Activated naive CD4-positive, alpha-beta T cell treated with anti-CD3 and anti-CD28 coated beads, Interleukin-2, amount 50 U/mL, for 16 hours (primary cell): ENCODE data around the gene NUP37.
"Not testable (repeated sequence)": the region's sequence is repeated elsewhere in the genome, so short reads cannot be mapped to it uniquely, and the experiment has no call there.

Experiments
- DNase-seq: peaks from one replicate; pipeline ENCODE4 v3.0.0-alpha.2; 2020

NUP37 gene, protein sequence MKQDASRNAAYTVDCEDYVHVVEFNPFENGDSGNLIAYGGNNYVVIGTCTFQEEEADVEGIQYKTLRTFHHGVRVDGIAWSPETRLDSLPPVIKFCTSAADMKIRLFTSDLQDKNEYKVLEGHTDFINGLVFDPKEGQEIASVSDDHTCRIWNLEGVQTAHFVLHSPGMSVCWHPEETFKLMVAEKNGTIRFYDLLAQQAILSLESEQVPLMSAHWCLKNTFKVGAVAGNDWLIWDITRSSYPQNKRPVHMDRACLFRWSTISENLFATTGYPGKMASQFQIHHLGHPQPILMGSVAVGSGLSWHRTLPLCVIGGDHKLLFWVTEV

DNA sequence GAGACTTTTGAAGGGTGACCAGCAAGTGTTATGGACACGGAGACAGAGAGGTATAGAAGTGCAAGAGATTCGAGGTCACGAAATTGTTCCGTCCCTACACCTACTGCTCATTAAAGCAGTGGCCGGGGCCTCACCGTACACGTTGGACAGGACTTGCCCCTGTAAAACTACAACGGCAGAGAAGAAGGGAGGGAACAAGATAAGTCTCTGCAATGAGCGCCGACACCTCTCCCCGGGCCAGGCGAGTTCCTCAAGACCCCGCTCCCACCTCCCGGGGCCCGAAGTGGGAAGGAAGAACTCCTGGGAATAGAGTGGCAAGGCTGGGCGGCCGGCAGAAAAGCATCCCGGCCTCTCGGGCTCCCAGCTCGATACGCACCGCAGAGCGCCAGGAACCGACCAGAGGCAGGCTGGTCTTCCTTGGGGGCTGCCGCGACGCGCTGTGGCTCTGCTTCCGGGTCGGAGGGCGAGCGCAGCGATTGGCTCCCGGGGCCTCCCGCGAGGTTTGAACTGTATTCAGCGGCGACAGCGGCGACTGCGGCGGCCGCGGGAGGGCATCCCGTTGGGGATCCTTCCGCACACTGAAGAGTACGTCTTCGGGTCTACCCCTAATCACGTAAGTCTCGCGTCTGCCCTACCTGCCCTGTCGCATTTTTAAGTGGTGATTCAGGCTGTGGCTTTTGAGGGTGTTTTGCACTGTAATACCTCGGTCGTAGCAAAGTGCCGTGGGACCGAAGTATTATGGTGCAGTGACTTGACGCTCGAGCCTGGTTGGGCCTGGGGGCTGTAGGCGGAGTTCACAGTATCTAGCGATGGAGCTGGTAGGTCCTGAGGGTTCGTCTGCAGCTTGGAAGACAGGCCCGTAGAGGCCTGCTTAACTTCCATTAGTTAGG lies at the start of gene NUP37, which contains the start of gene PARPBP:
TSS of gene NUP37 (minus strand) at position 441 of the 890 bp plus-strand sequence. CDS start 1,596 bp downstream, outside the sequence.
TSS of gene PARPBP (plus strand) at position 510 of the 890 bp plus-strand sequence. CDS start 3,706 bp downstream, outside the sequence.
- DNase-seq: peak; percentile 90

DNA sequence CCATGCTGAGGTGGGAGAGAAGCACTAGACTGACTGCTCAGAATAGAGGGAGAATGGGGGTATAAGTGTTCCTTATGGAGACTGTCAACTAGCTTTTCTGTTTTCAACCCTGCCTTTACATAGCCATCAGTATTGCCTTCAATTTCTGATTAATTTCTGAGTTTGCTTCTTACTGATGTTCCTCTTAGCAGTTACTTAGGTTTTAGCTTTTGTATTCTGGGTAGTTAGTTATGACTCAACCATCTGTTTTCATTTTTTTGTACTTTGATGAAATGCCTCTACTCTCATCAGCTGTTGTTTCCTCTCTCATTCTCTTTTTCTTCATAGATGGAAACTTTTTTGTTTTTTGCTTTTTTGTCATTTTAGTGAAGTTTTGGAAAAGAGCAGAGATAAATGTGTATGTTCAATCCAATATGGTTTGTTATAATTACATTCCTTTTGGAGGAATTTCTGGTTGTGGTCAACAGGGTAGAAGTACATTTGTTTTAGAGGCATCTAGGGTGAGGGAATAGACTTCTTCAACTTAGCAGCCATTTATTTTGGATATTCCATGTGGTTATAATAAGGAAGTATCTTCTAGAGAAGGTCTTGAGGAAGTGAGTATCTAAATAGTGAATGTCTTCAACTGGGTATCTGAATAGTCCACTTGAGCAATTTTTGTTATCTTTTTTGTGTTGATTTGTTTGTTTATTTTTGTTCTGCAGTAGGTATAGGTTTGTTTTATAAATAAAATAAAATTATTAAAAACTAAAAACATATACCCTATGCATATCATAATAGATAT lies 48.1 kb upstream of the NUP37 start:
- no peak for DNase-seq

DNA sequence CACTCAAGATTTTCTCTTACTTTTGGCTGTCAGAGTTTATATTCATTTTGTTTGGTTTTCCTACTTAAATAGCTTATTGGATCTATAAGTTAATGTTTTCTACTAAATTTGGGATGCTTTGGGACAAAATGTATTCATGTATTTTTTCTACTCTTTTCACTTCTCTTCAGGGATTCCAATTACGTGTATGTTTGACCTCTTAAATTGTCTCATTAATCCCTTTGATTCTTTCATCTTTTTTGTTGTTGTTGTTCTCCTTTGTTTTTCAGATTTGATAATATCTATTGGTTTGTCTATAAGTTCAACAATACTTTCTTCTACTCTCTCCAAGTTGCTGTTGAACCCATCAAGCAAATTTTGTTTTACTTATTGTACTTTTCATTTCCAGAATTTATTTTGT lies 43.5 kb upstream of the NUP37 start:
- no peak for DNase-seq

DNA sequence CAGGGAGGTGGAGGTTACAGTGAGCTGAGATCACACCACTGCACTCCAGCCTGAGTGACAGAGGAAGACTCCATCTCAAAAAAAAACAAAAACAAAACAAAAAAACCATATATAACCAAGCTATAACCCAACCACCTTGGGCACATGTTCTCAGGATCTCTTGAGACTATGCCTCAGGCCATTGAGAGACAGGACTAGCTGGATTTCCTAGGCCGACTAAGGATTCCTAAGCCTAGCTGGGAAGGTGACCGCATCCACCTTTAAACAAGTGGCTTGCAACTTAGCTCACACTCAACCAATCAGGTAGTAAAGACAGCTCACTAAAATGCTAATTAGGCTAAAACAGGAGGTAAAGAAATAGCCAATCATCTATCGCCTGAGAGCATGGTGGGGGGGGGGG lies 35.3 kb upstream of the NUP37 start:
- not testable (repeated sequence) for DNase-seq

DNA sequence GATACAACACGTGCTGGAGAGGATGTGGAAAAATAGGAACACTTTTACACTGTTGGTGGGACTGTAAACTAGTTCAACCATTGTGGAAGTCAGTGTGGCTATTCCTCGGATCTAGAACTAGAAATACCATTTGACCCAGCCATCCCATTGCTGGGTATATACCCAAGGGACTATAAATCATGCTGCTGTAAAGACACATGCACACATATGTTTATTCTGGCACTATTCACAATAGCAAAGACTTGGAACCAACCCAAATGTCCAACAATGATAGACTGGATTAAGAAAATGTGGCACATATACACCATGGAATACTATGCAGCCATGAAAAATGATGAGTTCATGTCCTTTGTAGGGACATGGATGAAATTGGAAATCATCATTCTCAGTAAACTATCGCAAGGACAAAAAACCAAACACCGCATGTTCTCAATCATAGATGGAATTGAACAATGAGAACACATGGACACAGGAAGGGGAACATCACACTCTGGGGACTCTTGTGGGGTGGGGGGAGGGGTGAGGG lies 27.2 kb upstream of the NUP37 start:
- DNase-seq: not testable (repeated sequence)

DNA sequence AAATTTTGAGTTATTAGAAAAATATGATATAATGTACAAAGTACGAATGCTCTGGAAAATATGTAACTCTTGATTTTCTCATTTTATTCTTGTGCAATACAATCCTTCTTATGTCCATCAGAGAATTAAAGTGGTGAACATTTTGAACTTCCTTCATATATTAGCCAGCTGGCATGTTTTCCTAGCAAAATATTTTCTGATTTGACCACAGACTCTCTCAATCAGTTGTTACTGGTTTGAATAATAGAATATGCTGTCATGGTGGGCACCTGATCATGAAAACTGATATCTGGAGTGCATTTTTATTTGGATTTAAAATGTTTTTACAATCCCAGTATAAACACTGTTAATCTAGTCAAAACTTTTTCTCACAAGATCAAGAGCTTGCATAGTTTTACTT lies 24.3 kb upstream of the NUP37 start:
- DNase-seq: no peak

DNA sequence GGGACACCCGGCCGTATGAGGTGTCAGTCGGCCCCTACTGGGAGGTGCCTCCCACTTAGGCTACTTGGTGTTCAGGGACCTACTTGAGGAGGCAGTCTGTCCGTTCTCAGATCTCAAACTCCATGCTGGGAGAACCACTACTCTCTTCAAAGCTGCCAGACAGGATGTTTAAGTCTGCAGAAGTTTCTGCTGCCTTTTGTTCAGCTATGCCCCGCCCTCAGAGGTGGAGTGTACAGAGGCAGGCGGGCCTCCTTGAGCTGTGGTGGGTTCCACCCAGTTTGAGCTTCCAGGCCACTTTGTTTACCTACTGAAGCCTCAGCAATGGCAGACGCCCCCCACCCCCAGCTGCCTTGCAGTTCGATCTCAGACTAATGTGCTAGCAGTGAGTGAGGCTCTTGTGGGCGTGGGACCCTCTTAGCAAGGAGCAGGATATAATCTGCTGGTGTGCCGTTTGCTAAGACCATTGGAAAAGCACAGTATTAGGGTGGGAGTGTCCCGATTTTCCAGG lies 23.0 kb upstream of the NUP37 start:
- DNase-seq: not testable (repeated sequence)

DNA sequence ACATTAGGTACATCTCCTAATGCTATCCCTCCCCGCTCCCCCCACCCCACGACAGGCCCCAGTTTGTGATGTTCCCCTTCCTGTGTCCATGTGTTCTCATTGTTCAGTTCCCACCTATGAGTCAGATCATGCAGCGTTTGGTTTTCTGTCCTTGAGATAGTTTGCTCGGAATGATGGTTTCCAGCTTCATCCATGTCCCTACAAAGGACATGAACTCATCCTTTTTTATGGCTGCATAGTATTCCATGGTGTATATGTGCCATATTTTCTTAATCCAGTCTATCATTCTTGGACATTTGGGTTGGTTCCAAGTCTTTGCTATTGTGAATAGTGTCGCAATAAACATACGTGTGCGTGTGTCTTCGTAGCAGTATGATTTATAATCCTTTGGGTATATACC lies 17.7 kb upstream of the NUP37 start:
- DNase-seq: not testable (repeated sequence)

DNA sequence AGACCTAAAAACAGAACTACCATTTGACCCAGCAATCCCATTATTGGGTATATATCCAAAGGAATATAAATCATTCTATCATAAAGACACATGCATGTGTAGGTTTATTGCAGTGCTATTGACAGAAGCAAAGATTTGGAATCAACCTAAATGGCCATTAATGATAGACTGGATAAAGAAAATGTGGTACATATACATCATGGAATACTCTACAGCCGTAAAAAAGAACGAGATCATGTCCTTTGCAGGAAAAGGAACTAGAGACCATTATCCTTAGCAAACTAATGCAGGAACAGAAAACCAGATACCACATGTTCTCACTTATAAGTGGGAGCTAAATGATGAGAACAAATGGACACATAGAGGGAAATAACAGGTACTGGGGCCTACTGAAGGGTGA lies 11.5 kb upstream of the NUP37 start:
- DNase-seq: not testable (repeated sequence)

DNA sequence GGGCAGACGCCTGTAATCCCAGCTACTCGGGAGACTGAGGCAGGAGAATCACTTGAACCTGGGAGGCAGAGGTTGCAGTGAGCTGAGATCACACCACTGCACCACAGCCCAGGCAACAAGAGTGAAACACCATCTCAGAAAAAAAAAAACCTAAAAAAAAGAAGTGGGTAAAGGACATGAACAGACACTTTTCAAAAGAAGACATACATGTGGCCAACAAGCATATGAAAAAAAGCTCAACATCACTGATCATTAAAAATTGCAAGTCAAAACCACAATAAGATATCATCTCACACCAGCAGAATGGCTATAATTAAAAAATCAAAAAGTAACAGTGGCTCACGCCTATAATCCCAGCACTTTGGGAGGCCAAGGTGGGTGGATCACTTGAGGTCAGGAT lies 10.8 kb upstream of the NUP37 start:
- not testable (repeated sequence) for DNase-seq

DNA sequence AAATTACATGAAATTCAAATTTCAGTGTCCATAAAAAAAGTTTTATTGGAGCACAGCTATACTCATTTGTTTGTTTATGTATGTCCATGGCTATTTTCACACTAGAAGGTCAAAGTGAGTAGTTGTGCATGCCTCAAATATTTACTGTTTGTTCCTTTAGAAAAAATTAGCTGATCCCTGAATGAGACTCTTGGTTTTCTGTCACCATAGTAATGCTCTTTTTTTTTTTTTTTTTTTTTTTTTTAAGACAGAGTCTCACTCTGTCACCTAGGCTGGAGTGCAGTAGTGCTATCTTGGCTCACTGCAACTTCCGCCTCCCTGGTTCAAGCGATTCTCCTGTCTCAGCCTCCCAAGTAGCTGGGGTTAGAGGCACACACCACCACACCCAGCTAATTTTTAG lies 1.4 kb upstream of the NUP37 start:
- DNase-seq: not testable (repeated sequence)

DNA sequence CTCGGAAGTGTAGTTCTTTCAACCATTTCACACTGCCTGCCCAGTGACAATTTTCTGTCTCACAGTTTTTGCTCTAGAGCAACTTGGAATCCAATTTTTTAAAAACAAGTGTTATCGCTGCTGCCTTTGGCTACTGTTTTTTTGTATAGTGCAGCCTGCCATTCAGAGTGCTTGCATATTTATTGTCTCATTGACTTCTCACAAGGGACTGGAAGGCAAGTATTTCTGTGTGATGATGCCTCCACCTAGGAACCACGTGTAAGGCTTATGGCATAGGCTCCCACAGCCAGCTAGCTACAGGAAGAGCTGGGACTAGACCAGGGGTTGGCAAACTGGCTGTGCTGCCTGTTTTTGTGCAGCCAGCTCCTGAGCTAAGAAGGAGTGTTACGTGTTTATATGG lies 972 bp upstream of the NUP37 start:
- no peak for DNase-seq

DNA sequence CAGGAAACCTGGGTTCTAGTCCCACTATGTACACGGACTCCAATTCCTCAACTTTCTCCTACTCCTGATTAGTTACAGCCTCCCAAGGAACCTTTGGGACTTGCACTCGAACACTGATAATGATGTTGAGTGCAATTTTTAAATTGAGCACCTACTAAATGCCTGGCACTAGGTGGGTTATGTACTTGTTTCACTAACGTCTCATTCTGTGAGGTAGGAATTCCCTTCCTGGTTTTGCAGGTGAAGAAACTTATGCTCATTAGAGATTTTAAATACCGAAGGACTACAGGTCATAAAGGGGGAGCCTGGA lies 605 bp upstream of the NUP37 start:
- DNase-seq: no peak

DNA sequence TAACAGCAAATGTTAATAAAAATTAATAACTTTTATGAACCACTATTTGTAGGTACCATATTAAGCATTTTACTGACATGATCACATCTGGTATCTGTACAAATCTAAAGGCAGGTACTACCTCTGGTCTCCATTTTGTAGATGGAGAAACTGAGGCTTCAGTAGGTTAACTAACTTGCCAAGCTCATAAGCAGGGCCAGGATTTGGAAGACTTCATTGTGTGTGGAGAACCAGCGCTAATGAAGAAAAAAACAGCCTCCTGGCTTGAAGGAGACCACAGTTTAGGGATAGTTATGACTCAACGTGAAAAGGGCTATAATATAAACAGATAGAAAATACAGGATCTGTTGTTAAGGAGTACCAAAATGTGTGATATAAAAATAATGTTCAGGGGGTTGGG lies 1.0 kb downstream of the NUP37 start:
- DNase-seq: no peak

DNA sequence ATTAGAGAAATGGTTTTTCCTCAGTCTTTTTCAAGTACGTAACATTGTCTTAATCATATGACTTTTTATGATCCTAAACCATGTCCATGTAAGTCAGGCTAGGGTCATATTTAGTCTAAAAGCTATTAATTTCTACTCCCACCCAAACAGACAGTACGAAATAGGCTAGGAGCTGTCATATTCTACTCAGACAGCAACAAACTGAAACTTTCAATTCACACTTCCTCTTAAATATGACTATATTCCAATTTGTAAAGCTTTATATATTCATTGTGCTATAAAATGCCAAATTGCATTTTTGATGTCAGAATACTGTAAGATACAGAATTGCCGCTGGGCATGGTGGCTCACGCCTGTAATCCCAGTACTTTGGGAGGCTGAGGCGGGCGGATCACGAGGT lies 3.5 kb downstream of the NUP37 start:
- no peak for DNase-seq

DNA sequence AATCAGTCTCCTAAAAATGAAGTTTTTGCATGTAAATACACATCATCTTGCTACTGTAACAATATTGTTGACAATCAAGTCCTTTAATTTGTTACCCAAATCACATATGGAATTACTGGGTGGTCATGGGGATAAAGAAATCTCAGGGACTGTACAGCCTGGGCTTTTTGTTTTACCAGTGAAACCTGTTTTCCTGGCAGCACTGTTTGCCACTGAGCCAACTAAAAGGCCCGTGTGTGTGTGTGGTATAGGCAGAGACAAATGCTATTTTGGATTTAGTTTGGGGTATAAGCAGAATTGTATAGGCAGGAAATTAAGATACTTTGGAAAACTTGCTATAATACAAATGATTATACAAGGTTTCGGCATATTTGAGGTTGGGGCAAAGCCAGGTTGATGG lies 5.7 kb downstream of the NUP37 start:
- DNase-seq: no peak

DNA sequence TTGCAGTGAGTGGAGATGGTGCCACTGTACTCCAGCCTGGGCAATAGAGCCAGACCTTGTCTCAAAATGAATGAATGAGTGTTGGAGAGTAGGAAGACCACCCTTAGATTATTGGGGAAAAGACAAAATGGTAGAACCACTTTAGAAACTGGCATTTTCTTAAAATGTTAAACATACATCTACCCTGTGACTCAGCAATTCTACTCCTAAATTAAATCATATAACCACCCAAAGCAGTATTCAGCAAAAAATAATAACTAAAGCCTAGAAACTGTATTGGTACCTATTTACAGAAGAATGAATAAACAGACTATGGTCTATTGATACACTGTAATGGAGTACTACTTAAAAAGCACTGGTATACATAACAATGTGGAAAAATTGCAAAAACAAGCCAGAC lies 9.1 kb downstream of the NUP37 start:
- DNase-seq: no peak

DNA sequence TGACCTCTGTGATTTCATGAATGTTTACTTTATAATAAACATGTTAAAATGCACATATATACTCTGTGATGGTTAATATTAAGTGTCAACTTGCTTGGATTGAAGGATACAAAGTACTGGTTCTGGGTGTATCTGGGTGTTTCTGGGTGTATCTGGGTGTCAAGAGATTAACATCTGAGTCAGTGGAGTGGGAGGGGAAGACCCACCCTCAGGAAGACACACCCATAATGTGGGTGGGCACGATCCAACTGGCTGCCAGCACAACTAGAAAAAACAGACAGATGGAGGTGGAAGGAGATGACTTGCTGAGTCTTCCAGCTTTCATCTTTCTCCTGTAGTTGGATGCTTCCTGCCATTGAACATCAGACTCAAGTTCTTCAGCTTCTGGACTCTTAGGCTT lies 11.9 kb downstream of the NUP37 start:
- no peak for DNase-seq

DNA sequence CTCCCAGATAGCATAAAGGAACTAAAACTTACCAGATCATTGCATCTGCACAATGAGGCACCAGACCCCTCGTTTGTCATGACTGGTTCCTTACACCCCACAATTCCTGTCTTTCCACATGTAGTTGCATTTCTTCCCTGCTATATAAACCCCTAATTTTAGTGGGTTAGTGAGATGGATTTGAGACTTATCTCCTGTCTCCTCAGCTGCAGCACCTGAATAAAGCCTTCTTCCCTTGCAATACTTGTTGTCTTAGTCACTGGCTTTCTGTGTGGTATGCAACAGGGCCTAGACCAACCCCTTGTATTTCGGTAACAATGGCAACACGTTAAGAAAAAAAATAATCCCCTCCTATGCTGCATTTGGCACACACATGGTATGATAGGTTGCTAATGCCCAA lies 13.0 kb downstream of the NUP37 start:
- DNase-seq: no peak

DNA sequence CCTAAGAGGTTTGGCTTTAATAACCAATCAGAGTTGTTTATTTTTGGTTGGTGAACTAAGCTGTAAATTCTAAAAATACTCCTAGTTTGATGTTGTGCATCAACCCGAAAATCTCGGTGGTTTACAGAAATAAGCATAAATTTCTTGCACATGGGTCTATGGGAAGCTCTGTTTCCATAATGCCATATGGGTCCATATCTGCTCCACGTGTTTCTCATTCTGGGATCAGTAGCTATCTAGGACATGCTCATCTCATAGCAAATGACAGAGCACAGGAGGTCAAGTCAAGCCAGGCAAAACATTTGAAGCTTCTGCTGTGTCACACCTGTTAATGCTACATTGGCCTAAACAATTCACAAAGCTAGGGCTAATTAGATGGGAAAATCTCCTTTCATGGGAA lies 23.1 kb downstream of the NUP37 start:
- no peak for DNase-seq

DNA sequence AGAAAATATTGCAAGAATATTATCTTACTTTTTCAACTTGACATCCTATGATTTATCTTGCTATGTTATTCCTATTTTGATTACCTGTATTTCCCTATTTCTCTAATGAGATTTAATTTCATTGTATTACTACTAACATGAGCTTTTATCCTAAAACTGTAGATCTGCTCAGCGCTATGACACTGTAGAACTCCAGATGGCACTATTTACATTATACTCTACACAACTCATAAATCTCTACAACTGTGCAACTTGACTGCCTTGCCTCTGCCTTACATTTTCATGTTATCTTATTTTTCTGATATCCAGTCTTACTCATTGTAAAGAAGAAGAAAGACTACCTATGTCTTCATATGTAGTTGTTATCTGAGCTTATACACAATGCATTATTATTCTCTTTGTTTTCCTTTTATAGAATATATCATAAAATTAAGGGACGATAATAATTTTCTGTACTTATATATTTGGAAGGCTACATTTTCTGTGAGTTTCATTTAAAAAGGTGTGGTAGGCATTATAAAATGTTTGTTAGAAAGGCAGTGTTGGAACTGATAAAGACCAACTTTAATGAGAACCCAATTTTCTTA lies 24.1 kb downstream of the NUP37 start:
- DNase-seq: no peak

DNA sequence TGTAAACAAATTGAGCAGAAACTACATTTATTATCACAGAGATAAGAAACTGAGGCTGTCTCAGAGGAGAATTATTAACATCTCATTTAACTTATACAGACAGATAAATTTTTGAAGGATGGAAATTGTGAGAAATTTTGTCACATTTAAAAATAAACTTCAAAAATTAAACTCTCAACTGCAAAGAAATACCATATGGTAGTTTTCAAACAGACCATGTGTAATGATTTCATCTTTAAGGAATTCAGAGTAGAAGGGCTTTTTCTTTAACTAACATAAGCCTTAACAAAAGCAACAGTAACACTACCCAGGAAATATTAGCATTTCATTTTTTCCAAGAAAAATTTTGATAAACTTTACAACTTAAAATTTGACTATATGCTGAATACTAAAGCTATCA lies 26.6 kb downstream of the NUP37 start:
- no peak for DNase-seq
